Measurements from ENCODE around the gene PON2.

- TF ChIP-seq CTCF (conservative IDR thresholded peaks at IDR 0.05; ENCODE audit: low read depth, low read length), result no peak
- TF ChIP-seq EZH2 (IDR thresholded peaks at IDR 0.05; ENCODE audit: low read length, unreplicated experiment), result no peak
Observed at GRCh38 chr7:95467912-95468607, 33.2 kb upstream of the PON2 start.

Measured in PC-3 (cell line).